Measurements from ENCODE around the gene BLID. TPM values are rescaled to one million over a fixed set of nuclear protein-coding genes. Genes with fewer than 3 reads are reported as not detected.
A peak's percentile ranks its signal among the peaks of the same experiment; 100 is the strongest.

BLID gene
- total RNA-seq, 2 donors from 2014 or later: not detected

- no peak overlapping the region for H3K9ac ChIP-seq (ENCODE audit: low read depth in 2 of 2, low read length in 2 of 2)
- H3K4me1 ChIP-seq: no peaks in the 10 kb centered on the region
- TF ChIP-seq CTCF (IDR thresholded peaks at IDR 0.05): peak; percentile 45
- H3K4me3 ChIP-seq: no peak overlapping the region
- no peaks in the 10 kb centered on the region for H3K27me3 ChIP-seq
- no peaks in the 10 kb centered on the region for H3K36me3 ChIP-seq
- peak; percentile 45 for DNase-seq
- no peak overlapping the region for H3K27ac ChIP-seq
- H3K9me3 ChIP-seq: no peaks in the 10 kb centered on the region
- intact Hi-C loops (cut with DNase I): loop anchor here (5.0 kb wide), 1 partner anchor 94 kb away; no protein-coding TSS in a partner anchor
Measured at GRCh38 chr11:122108192-122108799, 7.7 kb downstream of the BLID start.

- no peak overlapping the region for H3K4me3 ChIP-seq
- no peak overlapping the region for H3K9ac ChIP-seq (ENCODE audit: low read depth in 2 of 2, low read length in 2 of 2)
- no peak for DNase-seq
- TF ChIP-seq CTCF (IDR thresholded peaks at IDR 0.05): no peak
- no peak overlapping the region for H3K27ac ChIP-seq
- no peaks in the 10 kb centered on the region for H3K9me3 ChIP-seq
- H3K36me3 ChIP-seq: no peaks in the 10 kb centered on the region
- no peaks in the 10 kb centered on the region for H3K4me1 ChIP-seq
- intact Hi-C loops (cut with DNase I): loop anchor here (5.0 kb wide), 1 partner anchor 95 kb away; no protein-coding TSS in a partner anchor
- H3K27me3 ChIP-seq: no peaks in the 10 kb centered on the region
Measured at GRCh38 chr11:122107566-122107965, 8.4 kb downstream of the BLID start.

GRCh38 chr11:122107045-122107444 lies 9.0 kb downstream of the BLID start:
- H3K9me3 ChIP-seq: no peaks in the 10 kb centered on the region
- intact Hi-C loops (cut with DNase I): loop anchor here (5.0 kb wide), 1 partner anchor 95 kb away; no protein-coding TSS in a partner anchor
- no peak overlapping the region for H3K4me3 ChIP-seq
- no peak overlapping the region for H3K9ac ChIP-seq (ENCODE audit: low read depth in 2 of 2, low read length in 2 of 2)
- H3K4me1 ChIP-seq: no peaks in the 10 kb centered on the region
- H3K27me3 ChIP-seq: no peaks in the 10 kb centered on the region
- no peak overlapping the region for H3K27ac ChIP-seq
- no peaks in the 10 kb centered on the region for H3K36me3 ChIP-seq
- no peak for TF ChIP-seq CTCF (IDR thresholded peaks at IDR 0.05)
- DNase-seq: no peak

GRCh38 chr11:122105044-122105758 lies 10.8 kb downstream of the BLID start:
- Histone ChIP-seq H3K9ac (ENCODE audit: low read depth in 2 of 2, low read length in 2 of 2) (no peak overlapping the region), H3K36me3 (no peaks in the 10 kb centered on the region), H3K27me3 (no peaks in the 10 kb centered on the region), H3K4me1 (no peaks in the 10 kb centered on the region), H3K9me3 (no peaks in the 10 kb centered on the region), H3K4me3 (no peak overlapping the region), H3K27ac (no peak overlapping the region)
- DNase-seq: no peak
- intact Hi-C loops (cut with DNase I): loop anchor here (5.0 kb wide), 1 partner anchor 97 kb away; no protein-coding TSS in a partner anchor
- TF ChIP-seq CTCF (IDR thresholded peaks at IDR 0.05): no peak

GRCh38 chr11:122104341-122104740 lies 11.7 kb downstream of the BLID start:
- DNase-seq: no peak
- H3K4me1 ChIP-seq: no peaks in the 10 kb centered on the region
- no peaks in the 10 kb centered on the region for H3K36me3 ChIP-seq
- H3K4me3 ChIP-seq: no peak overlapping the region
- no peak for TF ChIP-seq CTCF (IDR thresholded peaks at IDR 0.05)
- H3K27me3 ChIP-seq: no peaks in the 10 kb centered on the region
- intact Hi-C loops (cut with DNase I): no loop called here
- H3K9me3 ChIP-seq: no peaks in the 10 kb centered on the region
- no peak overlapping the region for H3K9ac ChIP-seq (ENCODE audit: low read depth in 2 of 2, low read length in 2 of 2)
- no peak overlapping the region for H3K27ac ChIP-seq

All from colonic mucosa (tissue), 4 donors.